Natural killer cell treated with Interleukin-12 subunit alpha and Interleukin-12 subunit beta and Interleukin-15 and Interleukin-18, amount 100 ng/mL, for 72 hours (primary cell): ENCODE measurements around the gene SLC18B1. TPM values are rescaled to one million over a fixed set of nuclear protein-coding genes. Genes with fewer than 3 reads are reported as not detected.

ENCODE experiments used
- ATAC-seq, 2 donors: fragments of 150-1000 bp; cut with Tn5 transposase in 1 of 2; sonication (Bioruptor Pico), chemical (Tn5 transposase) in 1 of 2; 2 replicates each; pipeline ENCODE4 v1.10.0; 2021
- DNase-seq: peaks from one replicate; pipeline ENCODE4 v3.0.0; 2022; ENCODE audit warnings: low spot score
- H3K27ac Mint-ChIP-seq, 2 donors: 1 replicate in 1 of 2; 2 replicates in 1 of 2; pipeline ENCODE4 v1.8.0; 2022; ENCODE audit warnings: mixed read lengths in 2 of 2, mild to moderate bottlenecking in 1 of 2, moderate library complexity in 1 of 2
- H3K27me3 Mint-ChIP-seq, 2 donors: 1 replicate in 1 of 2; 2 replicates in 1 of 2; pipeline ENCODE4 v1.8.0; 2022; ENCODE audit warnings: mixed read lengths in 2 of 2
- H3K36me3 Mint-ChIP-seq: one replicate; pipeline ENCODE4 v1.8.0; 2022; ENCODE audit warnings: mixed read lengths
- H3K4me1 Mint-ChIP-seq, 2 donors: 1 replicate in 1 of 2; 2 replicates in 1 of 2; pipeline ENCODE4 v1.8.0; 2022; ENCODE audit warnings: low read depth in 2 of 2, mixed read lengths in 2 of 2, mild to moderate bottlenecking in 1 of 2
- H3K4me3 Mint-ChIP-seq: one replicate; pipeline ENCODE4 v1.8.0; 2022; ENCODE audit warnings: mixed read lengths
- H3K9me3 Mint-ChIP-seq: 2 replicates; pipeline ENCODE4 v1.8.0; 2022; ENCODE audit warnings: mixed read lengths
- total RNA-seq, 2 donors: library from RNA; stranded (reverse); gene quantifications; one replicate each; pipeline ENCODE4 v1.2.3, GENCODE V29; 2022

The SLC18B1 gene
- total RNA-seq, 2 donors from 2014 or later, result 2.9 to 5.6 TPM

DNA sequence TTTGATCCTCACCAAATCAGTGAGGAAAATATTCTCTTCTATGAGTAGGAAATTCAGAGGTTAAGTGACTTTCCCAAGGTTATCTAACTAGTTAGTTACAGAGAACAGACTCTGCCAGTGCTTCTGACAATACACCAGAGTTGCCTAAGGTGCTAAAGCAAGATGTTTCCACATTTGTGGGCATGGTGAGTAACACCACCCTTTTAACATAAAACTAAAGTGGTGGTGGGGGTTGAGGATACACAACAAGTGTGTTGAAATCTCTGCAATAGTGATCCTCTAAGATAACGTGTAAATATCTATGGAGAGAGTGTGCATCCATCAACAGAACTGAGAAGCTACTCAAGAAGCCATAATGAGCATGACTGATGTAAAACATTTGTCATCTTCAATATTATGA is 52.4 kb downstream of the SLC18B1 start:
- Mint-ChIP-seq H3K4me1 (peaks cover 60 to 68% of the 10 kb centered on the region in 2 donors), H3K36me3 (peaks cover 59% of the 10 kb centered on the region), H3K9me3 (peaks cover 10% of the 10 kb centered on the region), H3K27me3 (no peaks in the 10 kb centered on the region), H3K27ac (peak overlapping the region; percentile 78 to 83), H3K4me3 (peak overlapping the region; percentile 81)
- peak; percentile 89 to 91 for ATAC-seq
- DNase-seq, result peak; percentile 69

DNA sequence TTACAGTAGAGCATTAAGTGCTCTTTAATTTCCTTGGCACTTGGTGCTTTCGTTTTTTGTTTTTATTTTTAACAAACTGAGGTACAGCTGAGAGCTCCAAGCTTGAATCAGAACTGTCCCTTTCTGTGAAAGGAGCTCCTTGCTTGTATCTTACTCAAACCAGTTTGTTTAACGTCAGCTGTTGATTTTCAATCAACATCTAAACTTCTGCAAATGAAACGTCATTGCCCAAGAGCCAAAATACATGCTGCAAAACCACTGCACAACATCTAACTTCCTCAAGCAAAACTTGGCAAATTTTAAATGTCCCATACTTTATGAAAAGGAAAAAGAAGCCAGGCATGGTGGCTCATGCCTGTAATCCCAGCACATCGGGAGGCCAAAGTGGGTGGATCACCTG is 55.9 kb downstream of the SLC18B1 start:
- ATAC-seq (no peak), DNase-seq (no peak)
- H3K27me3 Mint-ChIP-seq, result peaks cover 0 to 4% of the 10 kb centered on the region in 2 donors
- peaks cover 49 to 56% of the 10 kb centered on the region in 2 donors for H3K4me1 Mint-ChIP-seq
- peaks cover 23% of the 10 kb centered on the region for H3K9me3 Mint-ChIP-seq
- H3K4me3 Mint-ChIP-seq, result no peak overlapping the region
- no peak overlapping the region for H3K27ac Mint-ChIP-seq
- peaks cover 65% of the 10 kb centered on the region for H3K36me3 Mint-ChIP-seq

DNA sequence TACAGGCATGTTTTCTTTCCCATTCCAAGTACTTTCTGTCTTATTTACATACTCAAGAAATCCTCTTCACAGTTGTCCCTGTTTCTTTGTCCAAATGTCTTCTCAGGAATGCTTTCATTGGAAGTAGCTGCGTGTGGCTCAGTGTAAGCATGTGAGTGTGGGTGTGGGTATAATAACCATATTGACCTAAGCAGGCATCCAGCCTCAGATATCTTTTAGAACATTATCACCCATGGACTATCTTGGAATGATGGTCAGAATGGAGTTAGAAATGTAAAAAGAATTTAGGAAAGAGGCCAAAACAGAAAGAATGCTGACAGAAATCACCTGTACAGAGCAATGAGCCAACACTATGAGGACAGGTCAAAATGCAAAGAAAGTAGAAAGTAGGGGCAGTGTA is 57.2 kb downstream of the SLC18B1 start:
- Mint-ChIP-seq H3K36me3 (peaks cover 63% of the 10 kb centered on the region), H3K27me3 (peaks cover 0 to 4% of the 10 kb centered on the region in 2 donors), H3K4me3 (peak overlapping the region; percentile 13), H3K4me1 (peaks cover 53 to 60% of the 10 kb centered on the region in 2 donors), H3K9me3 (peaks cover 23% of the 10 kb centered on the region), H3K27ac (peak overlapping the region; percentile 9 to 31)
- ATAC-seq (no peak), DNase-seq (no peak)

GRCh38 chr6:132736239-132736638 is 62.2 kb downstream of the SLC18B1 start:
- Mint-ChIP-seq H3K4me3 (peak overlapping the region; percentile 62), H3K4me1 (peaks cover 46 to 68% of the 10 kb centered on the region in 2 donors), H3K27ac (peak overlapping the region; percentile 84 to 86), H3K36me3 (peaks cover 46% of the 10 kb centered on the region), H3K9me3 (peaks cover 15% of the 10 kb centered on the region), H3K27me3 (peaks cover 0 to 4% of the 10 kb centered on the region in 2 donors)
- ATAC-seq (peak; percentile 83 to 91), DNase-seq (no peak)

DNA sequence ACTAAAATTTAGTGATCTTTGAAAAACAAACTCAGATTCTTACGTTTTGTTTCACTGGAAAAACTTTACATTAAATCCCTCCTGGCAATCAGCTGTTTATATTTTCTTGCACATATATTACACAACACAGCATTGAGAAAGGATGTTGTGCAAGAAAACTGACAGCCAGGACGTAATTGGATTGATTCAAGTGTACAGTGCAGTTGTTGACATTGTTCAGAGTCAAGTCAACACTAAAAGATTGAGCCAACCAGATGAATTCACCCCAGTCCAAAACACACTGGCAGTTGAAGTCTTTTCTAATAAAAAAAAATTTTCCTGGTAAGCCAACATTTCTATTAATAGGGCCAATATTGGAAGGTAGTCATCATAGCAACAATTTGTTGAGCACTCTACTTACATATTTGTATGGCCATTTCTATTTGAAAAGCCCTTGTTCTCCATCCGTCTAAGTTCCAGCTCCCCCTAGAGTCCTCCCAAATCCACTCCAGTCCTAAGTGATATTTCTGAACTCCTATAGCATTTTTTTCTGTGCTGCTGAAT is 63.7 kb downstream of the SLC18B1 start:
- peak; percentile 71 to 79 for ATAC-seq
- Mint-ChIP-seq H3K27me3 (peaks cover 0 to 4% of the 10 kb centered on the region in 2 donors), H3K36me3 (peaks cover 31% of the 10 kb centered on the region), H3K4me1 (peaks cover 43 to 64% of the 10 kb centered on the region in 2 donors), H3K4me3 (peak overlapping the region; percentile 72), H3K9me3 (peaks cover 12% of the 10 kb centered on the region), H3K27ac (peak overlapping the region; percentile 84 to 86)
- DNase-seq, result no peak

- ATAC-seq, result peak in 1 of 2 donors; percentile 31
Measured at GRCh38 chr6:132733814-132734213, 64.6 kb downstream of the SLC18B1 start.

GRCh38 chr6:132733283-132733682 is 65.2 kb downstream of the SLC18B1 start:
- H3K27me3 Mint-ChIP-seq, result peaks cover 0 to 3% of the 10 kb centered on the region in 2 donors
- H3K36me3 Mint-ChIP-seq, result peaks cover 22% of the 10 kb centered on the region
- peaks cover 40 to 59% of the 10 kb centered on the region in 2 donors for H3K4me1 Mint-ChIP-seq
- H3K4me3 Mint-ChIP-seq, result peak overlapping the region; percentile 72
- H3K9me3 Mint-ChIP-seq, result peaks cover 3% of the 10 kb centered on the region
- H3K27ac Mint-ChIP-seq, result peak overlapping the region; percentile 84 to 86
- no peak for DNase-seq
- peak in 1 of 2 donors; percentile 61 for ATAC-seq

More at GRCh38 chr6:132733814-132734213, 64.6 kb downstream of the SLC18B1 start:
- no peak for DNase-seq
- Mint-ChIP-seq H3K9me3 (peaks cover 7% of the 10 kb centered on the region), H3K4me3 (peak overlapping the region; percentile 72), H3K27ac (peak overlapping the region; percentile 84 to 86), H3K36me3 (peaks cover 25% of the 10 kb centered on the region), H3K27me3 (peaks cover 0 to 4% of the 10 kb centered on the region in 2 donors), H3K4me1 (peaks cover 41 to 60% of the 10 kb centered on the region in 2 donors)

DNA sequence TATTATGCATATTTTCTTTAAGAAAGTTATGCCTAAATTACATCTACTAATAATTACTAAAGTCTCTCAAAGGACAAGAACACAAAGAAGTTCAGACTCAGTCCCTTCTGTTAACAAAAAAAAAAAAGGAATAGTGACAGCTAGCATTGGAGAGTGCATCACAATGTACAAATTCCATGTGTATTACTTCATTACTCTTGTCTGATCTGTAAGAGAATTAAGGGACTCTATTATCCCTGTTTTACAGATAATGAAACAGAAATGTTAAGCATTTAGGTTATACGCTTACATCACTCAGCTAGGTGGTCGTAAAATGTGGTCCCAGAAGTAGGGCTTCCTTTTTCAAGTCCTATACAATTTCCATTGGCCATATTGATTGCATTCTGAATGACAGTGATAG is 67.4 kb downstream of the SLC18B1 start:
- Mint-ChIP-seq H3K4me3 (no peak overlapping the region), H3K27ac (no peak overlapping the region), H3K9me3 (no peaks in the 10 kb centered on the region), H3K27me3 (no peaks in the 10 kb centered on the region), H3K4me1 (peaks cover 33 to 54% of the 10 kb centered on the region in 2 donors), H3K36me3 (peaks cover 15% of the 10 kb centered on the region)
- no peak for DNase-seq
- ATAC-seq, result no peak

DNA sequence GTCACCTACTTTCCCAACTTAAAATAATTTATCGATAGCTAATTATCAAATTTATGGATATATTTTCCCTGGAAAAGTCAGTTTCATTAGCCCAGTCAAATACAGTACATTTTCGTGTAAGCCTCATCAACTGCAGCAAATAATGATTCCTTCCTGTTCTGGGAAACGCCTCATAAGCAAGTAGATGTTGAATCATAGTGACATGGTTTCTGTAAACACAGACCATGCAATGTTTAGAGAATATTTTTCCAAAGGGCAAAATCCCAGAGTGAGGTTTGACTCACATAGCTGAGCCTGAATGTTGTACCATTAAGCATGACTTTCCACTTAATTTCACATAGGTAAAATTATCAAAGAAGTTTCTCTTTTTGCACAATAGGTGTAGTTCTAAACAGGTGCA is 67.9 kb downstream of the SLC18B1 start:
- ATAC-seq, result no peak
- Mint-ChIP-seq H3K27me3 (no peaks in the 10 kb centered on the region), H3K36me3 (peaks cover 15% of the 10 kb centered on the region), H3K4me3 (no peak overlapping the region), H3K4me1 (peaks cover 36 to 56% of the 10 kb centered on the region in 2 donors), H3K27ac (no peak overlapping the region), H3K9me3 (no peaks in the 10 kb centered on the region)
- no peak for DNase-seq

- ATAC-seq (no peak), DNase-seq (no peak)
- Mint-ChIP-seq H3K4me3 (no peak overlapping the region), H3K27me3 (no peaks in the 10 kb centered on the region), H3K4me1 (peaks cover 38 to 44% of the 10 kb centered on the region in 2 donors), H3K27ac (peak overlapping the region; percentile 20 to 83), H3K36me3 (peaks cover 16% of the 10 kb centered on the region), H3K9me3 (no peaks in the 10 kb centered on the region)
Measured at GRCh38 chr6:132728616-132729015, 69.8 kb downstream of the SLC18B1 start.

DNA sequence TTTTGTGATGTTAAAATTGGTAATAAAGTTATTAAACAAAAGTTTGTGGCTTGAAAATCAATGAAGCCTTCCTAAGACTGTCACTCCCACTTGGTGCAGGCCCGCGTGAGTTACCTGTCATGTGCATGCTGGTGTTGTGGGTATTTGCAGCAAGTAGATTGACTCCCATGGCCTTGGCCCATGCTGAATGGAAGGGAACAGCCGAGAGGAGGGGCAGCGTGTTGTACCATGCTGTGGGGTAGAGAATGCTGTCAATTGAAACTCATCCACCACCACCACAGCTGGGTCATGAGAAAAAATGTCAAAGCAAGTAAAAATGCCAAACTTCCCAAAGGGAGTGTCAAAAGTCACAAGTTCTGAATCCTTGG is 71.8 kb downstream of the SLC18B1 start:
- peak in 1 of 2 donors; percentile 53 for ATAC-seq
- H3K27me3 Mint-ChIP-seq, result no peaks in the 10 kb centered on the region
- peak overlapping the region; percentile 83 to 94 for H3K27ac Mint-ChIP-seq
- no peaks in the 10 kb centered on the region for H3K9me3 Mint-ChIP-seq
- peak overlapping the region; percentile 72 for H3K4me3 Mint-ChIP-seq
- peaks cover 14% of the 10 kb centered on the region for H3K36me3 Mint-ChIP-seq
- peaks cover 25 to 34% of the 10 kb centered on the region in 2 donors for H3K4me1 Mint-ChIP-seq
- DNase-seq, result no peak

- no peaks in the 10 kb centered on the region for H3K9me3 Mint-ChIP-seq
- peaks cover 25 to 34% of the 10 kb centered on the region in 2 donors for H3K4me1 Mint-ChIP-seq
- ATAC-seq (peak; percentile 65 to 78), DNase-seq (no peak)
- H3K36me3 Mint-ChIP-seq, result peaks cover 14% of the 10 kb centered on the region
- no peaks in the 10 kb centered on the region for H3K27me3 Mint-ChIP-seq
- peak overlapping the region; percentile 83 to 94 for H3K27ac Mint-ChIP-seq
- peak overlapping the region; percentile 72 for H3K4me3 Mint-ChIP-seq
Measured at GRCh38 chr6:132725947-132726607, 72.4 kb downstream of the SLC18B1 start.

DNA sequence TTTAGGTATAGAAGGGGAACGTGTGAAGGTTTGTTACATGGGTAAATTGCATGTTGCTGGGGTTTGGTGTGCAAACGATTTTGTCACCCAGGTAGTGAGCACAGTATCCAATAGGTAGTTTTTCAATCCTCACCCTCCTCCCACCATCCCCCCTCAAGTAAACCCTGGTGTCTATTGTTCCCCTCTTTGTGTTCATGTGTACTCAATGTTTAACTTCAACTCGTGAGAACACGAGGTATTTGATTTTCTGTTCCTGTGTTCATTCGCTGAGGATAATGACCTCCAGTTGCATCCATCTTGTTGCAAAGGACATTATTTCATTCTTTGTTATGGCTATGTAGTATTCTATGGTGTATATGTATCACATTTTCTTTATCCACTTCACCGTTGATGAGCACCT is 73.0 kb downstream of the SLC18B1 start:
- H3K27me3 Mint-ChIP-seq, result no peaks in the 10 kb centered on the region
- H3K4me3 Mint-ChIP-seq, result peak overlapping the region; percentile 72
- ATAC-seq (no peak), DNase-seq (no peak)
- peak overlapping the region; percentile 83 to 94 for H3K27ac Mint-ChIP-seq
- H3K36me3 Mint-ChIP-seq, result peaks cover 14% of the 10 kb centered on the region
- H3K9me3 Mint-ChIP-seq, result no peaks in the 10 kb centered on the region
- H3K4me1 Mint-ChIP-seq, result peaks cover 25 to 34% of the 10 kb centered on the region in 2 donors

GRCh38 chr6:132719736-132720448 is 78.5 kb downstream of the SLC18B1 start:
- H3K27ac Mint-ChIP-seq, result no peak overlapping the region
- peaks cover 0 to 2% of the 10 kb centered on the region in 2 donors for H3K27me3 Mint-ChIP-seq
- ATAC-seq (no peak), DNase-seq (no peak)
- no peaks in the 10 kb centered on the region for H3K9me3 Mint-ChIP-seq
- no peak overlapping the region for H3K4me3 Mint-ChIP-seq
- H3K4me1 Mint-ChIP-seq, result peaks cover 6 to 9% of the 10 kb centered on the region in 2 donors
- peaks cover 5% of the 10 kb centered on the region for H3K36me3 Mint-ChIP-seq
